Measurements from ENCODE around the gene TGIF2.
"Not testable (repeated sequence)": the region's sequence is repeated elsewhere in the genome, so short reads cannot be mapped to it uniquely, and the experiment has no call there.

TGIF2 gene

GRCh38 chr20:36579996-36580545, 6.7 kb downstream of the TGIF2 start:
- no peak for DNase-seq

- DNase-seq = no peak
These were observed 8.9 kb downstream of the TGIF2 start for GRCh38 chr20:36582322-36582721.

- no peak for DNase-seq
These were observed 9.4 kb downstream of the TGIF2 start for GRCh38 chr20:36582821-36583220.

GRCh38 chr20:36584018-36584481, 10.7 kb downstream of the TGIF2 start:
- no peak for DNase-seq

GRCh38 chr20:36585410-36586125, 12.2 kb downstream of the TGIF2 start:
- DNase-seq = no peak

GRCh38 chr20:36587388-36588070, 14.1 kb downstream of the TGIF2 start:
- no peak for DNase-seq

GRCh38 chr20:36591281-36591680, 17.9 kb downstream of the TGIF2 start:
- DNase-seq = no peak

GRCh38 chr20:36591854-36592641, 18.7 kb downstream of the TGIF2 start:
- no peak for DNase-seq

GRCh38 chr20:36593347-36593929, 20.0 kb downstream of the TGIF2 start:
- no peak for DNase-seq

GRCh38 chr20:36599912-36600345, 26.5 kb downstream of the TGIF2 start:
- DNase-seq = peak; percentile 60

GRCh38 chr20:36601540-36601939, 28.1 kb downstream of the TGIF2 start:
- DNase-seq = no peak

GRCh38 chr20:36604952-36605398, 31.6 kb downstream of the TGIF2 start:
- DNase-seq = peak; percentile 57

GRCh38 chr20:36605399-36606157, 32.2 kb downstream of the TGIF2 start, which contains the start of gene RAB5IF:
Gene RAB5IF (plus strand): TSS chr20:36605779. CDS start chr20:36605952, 173 bp downstream.
- DNase-seq = peak; percentile 93

GRCh38 chr20:36606158-36607066, 33.0 kb downstream of the TGIF2 start:
- peak; percentile 85 for DNase-seq

GRCh38 chr20:36607586-36608387, 34.4 kb downstream of the TGIF2 start:
- no peak for DNase-seq

- DNase-seq = not testable (repeated sequence)
These were observed 35.0 kb downstream of the TGIF2 start for GRCh38 chr20:36608388-36608728.

GRCh38 chr20:36611625-36612024, 38.2 kb downstream of the TGIF2 start:
- no peak for DNase-seq

GRCh38 chr20:36613974-36614373, 40.6 kb downstream of the TGIF2 start:
- DNase-seq = no peak

- DNase-seq = no peak
These were observed 41.6 kb downstream of the TGIF2 start for GRCh38 chr20:36614781-36615557.

Data from GF-D8 (cell line).